Measurements from ENCODE around the gene BARHL1.

Gene BARHL1

DNA sequence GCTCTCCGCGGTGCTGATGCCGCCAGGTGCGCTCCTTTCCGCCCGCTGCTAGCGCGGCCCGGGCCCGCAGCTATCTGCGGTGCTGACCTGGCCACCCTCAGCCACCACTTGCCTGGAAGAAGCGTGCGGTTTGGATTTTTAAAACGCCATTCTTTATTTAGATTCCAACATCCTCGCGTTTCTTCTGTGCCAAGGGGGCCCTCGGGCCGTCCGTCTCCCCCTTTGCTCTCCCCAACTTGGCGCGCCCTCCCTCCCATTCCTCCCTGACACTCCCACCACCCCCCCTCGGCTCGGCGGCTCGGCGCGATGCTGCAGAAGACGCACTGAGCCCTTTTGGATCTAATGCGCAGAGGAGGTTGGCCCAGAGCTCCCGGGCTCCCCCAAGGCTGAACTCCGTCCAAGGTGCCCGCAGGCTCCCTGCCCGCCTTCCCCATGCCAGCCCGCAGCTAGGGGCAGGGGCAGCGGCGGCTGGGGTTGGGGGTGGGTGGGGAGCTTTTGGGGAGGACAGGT is at the start of gene BARHL1:
BARHL1 (plus strand) TSS at position 331 of the 510 bp plus-strand sequence. CDS start 192 bp downstream, outside the sequence.
- no peak for DNase-seq (ENCODE audit: low read depth in 3 of 3)

DNA sequence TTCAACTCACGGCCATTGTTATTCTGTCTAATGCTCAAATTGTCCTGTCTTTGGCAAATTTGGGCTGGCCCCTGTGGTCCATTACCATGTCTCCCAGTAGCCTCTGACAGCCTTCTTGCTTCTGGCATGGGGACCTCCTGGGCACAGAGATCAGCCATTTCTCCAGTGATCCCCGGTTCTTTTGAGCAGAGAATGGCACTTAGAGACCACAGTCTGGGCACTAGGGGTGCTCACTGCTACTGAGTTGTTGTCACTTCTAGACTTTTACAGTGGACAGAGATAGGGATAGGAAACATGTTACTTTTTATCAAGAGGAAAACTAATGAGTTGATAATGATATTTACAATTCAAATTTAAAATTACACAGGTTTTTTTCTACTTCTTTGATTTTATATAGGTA is 47.6 kb upstream of the BARHL1 start:
- no peak for DNase-seq (ENCODE audit: low read depth in 3 of 3)

DNA sequence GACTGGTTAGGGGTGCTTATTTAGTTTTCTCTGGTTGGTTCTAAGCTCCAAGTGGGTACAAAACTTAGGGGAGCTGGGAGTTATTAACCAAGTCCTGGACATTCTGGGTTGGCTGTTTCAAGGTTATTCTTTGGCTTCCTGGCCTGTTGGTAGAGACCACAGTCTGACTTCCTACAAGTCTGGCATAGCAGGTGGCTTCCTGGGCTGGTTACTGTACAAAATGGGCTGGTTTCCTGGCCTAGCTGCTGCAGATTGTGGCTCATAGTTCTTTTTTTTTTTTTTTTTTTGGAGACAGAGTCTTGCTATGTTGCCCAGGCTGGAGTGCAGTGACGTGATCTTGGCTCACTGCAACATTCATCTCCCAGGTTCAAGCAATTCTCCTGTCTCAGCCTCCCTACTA is 46.3 kb upstream of the BARHL1 start:
- DNase-seq (ENCODE audit: low read depth in 3 of 3), result no peak

DNA sequence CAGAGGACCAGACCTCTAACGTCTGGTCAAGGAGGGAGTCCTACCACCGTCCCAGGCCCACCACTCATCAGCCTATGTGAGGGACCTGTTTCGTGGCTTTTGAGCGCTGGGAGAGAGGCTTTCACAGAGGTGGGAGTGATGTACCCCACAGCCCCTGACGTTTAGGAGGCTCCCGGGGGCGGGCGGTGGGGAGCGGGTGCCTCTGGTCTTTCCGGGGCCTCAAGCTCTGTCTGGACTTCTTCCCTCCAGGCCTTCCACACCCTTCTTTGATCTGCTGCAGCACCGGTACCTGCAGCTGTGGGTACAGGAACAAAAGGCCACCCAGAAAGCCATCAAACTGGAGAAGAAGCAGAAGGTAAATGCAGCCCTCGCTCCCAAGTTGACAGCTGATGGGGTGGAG is 45.1 kb upstream of the BARHL1 start:
- no peak for DNase-seq (ENCODE audit: low read depth in 3 of 3)

DNA sequence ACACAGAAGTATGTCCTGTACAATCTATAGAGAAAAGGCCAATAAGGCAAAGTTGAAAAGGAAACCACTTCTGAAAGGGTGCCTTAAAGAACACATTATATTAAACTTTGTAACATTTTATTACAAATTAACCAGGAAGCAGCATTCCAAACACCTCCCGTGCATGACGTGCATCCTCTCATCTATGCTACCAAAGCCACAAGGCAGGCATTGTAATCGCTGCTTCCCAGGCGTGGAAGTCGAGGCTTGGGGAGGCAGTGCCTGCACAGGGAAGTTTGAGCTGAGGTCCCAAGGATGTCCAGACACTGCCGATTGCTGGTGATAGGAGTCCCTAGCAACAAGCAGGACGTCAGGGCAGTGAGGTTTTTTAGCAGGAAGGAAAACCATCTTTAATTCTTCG is 44.3 kb upstream of the BARHL1 start:
- DNase-seq (ENCODE audit: low read depth in 3 of 3), result no peak

DNA sequence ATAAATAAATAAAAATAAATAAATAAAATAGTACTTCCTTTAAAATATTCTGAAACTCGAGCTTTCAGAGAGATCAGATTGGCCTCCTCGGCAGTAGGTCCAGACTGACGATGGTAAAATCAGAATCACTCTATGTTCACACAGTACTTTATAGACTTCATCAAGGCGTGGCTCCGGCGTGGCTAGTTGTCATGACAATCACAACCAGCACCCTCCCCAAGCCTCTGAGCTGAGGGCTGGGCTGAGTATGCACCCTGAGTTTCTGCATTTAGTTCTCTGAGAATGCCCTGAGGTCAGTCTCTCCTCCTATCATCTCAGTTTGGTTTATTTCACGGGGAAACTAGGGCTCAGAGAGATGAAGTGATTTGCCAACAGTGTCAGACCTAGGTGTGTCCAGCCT is 43.3 kb upstream of the BARHL1 start:
- no peak for DNase-seq (ENCODE audit: low read depth in 3 of 3)

DNA sequence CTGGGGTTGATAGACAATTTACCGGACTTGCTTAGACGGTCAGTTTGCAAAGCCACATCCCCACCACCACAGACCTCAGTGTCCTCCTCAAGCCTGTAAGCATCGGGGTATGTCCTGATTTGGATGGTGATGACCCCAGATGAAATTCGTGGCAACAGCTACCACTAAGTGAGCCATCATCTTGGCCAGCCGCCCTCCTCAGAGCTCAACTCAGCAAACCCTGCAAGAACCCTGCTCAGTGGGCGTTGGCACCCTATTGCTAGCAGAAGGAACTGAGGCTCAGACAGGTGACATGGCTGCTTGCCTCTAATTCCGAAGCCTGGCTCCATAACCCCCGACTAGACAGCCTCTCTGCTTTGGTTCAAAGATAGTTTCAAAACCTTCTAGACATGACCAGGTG is 41.4 kb upstream of the BARHL1 start:
- DNase-seq (ENCODE audit: low read depth in 3 of 3), result no peak

DNA sequence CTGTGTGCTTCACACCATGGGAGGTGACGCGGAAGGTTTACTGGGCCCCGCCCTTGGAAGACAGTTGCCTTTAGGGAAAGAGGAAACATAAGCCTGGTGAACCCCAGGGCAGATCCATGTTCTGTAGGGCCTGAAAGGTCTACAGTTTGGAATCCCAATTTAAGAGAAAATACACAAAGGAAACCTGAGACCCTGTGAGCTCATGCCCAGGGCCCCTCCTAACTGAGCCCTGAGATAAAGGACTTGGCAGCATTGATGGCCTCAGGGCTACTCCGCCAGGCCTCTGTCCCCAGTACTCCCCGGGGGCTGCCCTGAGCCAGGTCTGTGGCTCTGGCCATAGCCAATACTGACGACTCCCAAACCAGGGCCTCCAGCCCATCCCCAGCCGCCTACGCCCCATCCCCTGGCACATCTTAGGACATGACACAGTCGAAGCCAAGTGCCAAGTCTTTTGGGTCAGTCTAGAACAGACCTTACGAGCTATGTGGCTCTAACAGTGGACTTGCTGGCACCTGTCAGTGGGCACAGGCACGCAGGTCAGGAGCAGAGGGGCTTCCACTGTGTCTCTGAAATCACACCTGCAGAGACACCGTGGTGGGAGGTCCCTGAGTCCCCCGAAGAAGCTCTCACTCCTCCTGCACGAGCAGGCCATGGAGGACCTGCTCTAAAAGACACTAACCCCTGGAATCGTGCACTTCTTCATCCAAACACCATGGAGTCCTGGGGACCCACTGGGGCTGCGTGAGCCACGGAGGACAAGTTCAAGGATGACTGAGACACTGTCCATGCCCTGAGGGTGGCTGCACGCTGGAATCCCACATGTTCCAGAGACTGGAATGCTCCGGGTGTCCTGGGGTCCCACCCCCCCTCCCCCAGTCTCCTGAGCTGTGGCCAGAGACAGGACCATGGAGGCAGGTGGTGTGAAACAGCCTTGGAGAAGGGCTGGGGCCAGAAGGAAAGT is 40.3 kb upstream of the BARHL1 start:
- no peak for DNase-seq (ENCODE audit: low read depth in 3 of 3)

DNA sequence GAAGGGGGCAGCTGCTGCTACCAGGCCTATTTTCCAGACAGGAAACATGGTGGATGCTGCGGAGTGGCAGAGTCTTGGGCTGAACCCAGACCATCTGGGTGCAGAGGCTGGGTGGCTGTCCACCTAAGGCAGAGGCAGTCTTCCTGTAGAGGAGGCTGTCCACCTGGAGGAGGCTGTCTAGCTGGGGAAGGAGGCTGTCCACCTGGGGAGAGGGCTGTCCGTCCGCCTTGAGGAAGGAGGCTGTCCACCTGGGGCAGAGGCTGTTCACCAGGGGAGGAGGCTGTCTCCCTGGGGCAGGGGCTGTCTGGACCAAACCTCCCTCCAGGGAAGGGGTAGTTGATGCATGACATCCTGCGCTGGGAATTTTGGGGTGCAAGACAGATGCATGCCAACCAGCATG is 39.2 kb upstream of the BARHL1 start:
- no peak for DNase-seq (ENCODE audit: low read depth in 3 of 3)

DNA sequence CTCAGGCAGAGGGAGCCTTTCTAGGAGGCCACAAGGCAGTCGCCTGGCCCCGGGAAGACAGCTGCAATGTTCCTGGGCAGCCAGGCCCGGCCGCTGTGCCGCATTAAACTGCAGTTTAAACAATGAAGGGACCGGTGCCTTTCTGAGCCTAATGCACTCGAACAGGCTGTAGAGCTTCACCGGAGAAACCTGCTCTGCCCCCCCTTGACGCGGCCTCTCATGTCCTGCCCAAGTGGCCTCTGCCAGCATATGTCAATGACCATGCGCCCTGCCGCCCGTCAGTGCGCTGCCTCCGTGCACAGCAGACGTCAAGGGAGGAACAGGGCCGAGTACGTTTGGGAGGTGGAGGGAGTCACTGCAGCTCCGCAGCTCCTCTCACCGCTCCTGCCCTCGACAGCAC is 38.4 kb upstream of the BARHL1 start:
- no peak for DNase-seq (ENCODE audit: low read depth in 3 of 3)

DNA sequence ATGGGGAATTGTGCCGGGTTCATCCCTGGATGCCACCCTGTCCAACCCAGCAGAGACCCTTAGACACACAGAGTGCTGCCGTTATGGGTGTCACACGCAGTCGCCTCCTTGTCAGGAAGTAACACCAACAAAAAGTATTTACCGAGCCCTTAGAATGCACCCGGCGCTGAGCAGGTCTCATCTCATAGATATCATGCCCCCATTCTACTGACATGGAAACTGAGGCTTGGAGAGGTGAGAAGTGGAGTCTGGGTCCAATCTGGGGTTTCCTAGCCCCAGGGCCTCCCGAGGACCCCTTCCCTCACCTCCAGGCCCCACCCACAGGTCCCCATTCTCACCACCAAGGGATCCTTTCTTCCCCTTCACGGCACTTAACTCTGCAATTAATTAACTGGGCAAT is 36.8 kb upstream of the BARHL1 start:
- DNase-seq (ENCODE audit: low read depth in 3 of 3), result no peak

DNA sequence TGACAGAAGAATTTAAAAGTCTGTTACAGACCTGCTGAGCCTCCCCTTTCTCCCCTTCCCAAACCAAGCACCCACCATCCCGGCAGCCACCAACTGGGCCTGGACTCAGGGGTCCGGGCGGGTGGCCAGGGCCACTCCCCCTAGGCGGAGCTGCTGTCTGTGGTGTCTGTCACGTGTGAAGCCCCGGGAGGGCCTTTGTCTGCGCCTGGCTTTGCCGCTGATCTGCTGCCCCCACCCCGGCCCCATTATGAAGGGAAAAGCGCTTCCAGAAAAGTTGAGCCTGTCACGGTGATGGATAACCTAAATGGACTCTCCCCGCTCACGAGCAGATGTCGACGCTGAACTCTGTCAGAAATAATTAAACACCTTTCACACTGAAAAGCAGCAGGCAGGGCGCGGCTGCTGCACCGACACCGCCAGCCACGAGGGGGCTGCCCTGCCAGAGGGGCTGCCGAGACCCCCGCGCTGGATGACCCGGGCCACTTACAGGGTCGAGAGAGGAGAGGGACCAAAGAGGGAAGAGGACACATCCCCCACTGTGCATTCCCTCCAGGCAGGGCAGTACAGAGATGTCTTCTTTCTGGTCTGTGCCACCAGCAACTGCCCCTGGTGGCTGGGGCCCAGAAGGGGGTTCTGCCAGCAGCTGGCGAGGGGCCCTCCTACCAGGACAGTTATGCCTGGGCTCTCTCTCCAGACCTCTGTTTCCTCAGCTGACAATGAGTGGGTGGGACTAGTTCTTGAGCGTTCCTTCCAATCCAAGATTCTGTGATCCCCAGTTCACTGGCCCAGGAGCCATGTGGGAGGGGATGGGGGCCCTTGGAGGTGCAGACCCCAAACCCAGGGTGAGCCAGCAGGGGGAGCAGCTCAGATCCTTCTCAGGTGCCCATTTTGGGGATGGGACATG is 36.0 kb upstream of the BARHL1 start:
- DNase-seq (ENCODE audit: low read depth in 3 of 3), result no peak

DNA sequence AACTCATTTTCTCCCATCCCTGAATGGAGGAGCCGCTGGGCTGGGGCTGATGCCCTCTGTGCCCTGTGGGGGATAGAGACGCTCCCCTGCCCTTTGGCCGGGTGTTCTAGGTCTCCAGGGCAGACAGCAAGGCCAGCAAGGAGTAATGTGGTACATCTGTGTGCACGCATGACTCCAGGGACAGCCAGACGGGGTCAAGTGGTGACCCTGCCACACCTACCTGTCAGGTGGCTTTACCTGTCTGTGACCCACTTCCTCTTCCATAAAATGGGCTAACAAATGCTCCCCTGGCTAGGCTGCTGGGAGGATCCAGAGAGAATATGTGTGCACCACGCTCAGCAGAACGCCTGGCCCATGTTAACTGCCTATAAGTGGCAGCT is 35.4 kb upstream of the BARHL1 start:
- DNase-seq (ENCODE audit: low read depth in 3 of 3), result no peak

DNA sequence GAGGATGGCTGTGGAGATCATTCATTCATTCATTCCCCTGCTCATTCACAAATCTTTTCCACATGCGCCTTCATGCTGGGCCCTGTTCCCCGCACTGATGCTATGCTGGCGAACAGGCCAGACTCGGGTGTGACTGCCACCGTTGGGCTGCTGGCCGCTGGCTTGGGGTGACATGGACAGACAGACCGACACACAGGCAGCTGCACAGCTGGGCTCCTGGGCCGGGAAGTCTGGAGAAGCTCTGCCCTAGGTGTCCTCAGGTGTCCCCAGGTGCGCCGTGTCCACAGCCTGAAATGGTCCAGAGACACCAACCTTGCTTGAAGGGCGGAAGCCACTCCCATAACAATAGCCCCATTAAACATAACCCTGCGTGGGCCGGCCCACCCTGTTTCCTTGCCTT is 35.0 kb upstream of the BARHL1 start:
- DNase-seq (ENCODE audit: low read depth in 3 of 3), result no peak

DNA sequence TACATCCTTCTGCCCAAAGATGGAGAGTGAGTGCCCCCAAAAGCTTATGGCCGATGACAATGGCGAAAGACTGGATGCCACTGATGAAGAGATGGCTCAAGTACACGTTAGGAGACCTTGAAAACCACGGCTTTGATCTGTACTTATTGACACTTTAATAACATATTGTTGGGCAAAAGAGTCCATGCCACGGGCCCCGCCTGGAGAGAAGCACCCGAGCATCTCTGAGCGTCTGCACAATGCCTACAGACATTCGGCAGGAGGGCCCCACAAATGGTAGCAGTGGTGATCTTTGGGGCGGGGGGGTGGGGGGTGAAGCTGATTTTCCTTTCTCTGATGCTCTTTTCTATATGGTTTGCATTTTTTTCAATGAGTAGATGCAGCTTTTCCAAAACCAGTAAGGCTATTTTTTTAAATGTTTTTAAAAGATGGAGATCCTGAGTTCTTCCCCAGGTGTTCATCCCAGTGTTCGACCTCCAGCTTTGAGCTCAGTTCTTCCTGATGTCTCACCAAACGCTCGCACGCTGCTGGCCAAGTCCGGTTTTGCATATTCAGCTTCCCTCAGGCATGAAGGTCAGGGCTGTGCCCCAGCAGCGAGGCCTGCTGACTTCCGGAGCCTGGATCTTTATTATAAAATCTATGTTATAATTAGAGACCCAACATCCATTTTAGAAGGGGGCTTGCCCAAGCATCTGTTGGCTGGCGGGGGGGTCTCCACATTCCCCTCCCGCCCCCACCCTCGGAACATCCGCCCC is 34.3 kb upstream of the BARHL1 start:
- no peak for DNase-seq (ENCODE audit: low read depth in 3 of 3)

DNA sequence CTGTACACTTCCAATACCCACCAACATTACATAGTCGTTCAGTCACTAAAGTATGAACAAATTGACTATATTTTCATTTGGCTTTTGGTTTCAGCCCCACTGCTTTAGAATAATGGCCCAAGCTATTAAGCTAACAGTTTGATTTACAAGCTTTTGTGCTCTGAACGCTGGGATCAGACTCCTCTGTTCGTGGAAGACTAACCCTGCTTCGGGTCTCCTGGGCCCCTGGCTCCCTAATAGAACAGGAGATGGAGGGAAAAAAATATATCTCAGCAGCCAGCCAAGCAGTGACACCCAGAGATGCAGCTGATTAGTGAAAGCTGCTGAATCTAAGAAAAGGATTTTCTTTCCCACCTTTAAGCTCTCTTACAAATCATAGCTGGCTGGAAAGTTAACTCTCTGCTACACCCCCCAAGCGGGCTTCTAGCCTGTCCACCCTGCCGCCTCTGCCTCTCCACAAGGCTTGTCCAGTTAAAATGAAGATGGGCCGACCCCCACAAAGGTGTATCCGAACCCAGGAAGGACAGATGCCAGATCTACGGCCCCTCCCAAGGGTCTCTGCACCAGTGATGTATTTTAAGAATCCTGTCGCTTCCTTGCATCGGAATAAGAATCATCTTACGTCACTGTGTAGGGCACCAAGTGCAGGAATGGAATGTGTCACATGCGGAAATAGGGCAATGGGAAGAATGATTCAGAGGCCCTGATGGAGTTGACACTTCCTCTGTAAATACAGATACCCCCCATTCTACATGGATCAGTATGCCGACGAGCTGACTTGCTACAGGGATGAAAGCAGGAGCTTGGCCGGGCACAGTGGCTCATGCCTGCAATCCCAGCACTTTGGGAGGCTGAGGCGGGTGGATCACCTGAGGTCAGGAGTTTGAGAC is 33.4 kb upstream of the BARHL1 start:
- DNase-seq (ENCODE audit: low read depth in 3 of 3), result no peak

DNA sequence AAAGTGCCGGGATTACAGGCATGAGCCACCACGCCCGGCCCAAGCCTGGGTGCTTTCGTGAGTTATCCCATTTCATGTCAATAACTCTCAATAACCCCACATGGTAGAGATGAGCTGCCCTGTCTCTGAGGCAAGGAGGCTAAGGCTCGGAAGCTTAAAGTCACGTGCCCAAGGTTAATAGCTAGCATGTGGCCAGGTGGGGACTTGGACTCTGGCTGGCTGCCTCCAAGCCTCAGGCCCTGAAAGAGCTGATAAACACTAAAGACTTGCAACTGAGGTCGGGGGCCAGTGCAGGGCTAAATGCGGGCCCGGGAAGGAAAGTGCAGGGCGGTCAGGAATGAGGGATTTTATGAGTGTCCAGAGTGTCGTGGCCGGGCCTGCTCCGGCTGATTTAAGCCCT is 30.9 kb upstream of the BARHL1 start:
- no peak for DNase-seq (ENCODE audit: low read depth in 3 of 3)

DNA sequence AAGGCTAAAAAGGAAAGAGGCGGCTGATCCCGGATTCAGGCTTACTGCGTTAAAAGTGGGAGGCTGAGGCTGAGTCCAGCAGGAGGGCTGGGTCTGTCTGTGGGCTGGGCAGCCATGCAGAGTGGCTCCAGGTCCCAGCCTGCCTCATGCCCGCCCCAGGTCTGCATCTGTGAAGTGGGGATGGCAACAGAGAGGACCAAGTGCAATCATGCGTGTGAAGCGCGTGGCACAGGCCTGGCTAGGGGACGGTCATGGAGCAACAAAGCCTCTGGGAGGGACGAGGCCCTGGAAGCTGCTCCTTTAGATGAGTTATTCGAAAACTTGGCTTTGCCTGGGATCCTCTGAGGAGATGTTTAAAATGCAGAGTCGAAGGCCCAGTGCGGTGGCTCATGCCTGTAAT is 30.4 kb upstream of the BARHL1 start:
- no peak for DNase-seq (ENCODE audit: low read depth in 3 of 3)

DNA sequence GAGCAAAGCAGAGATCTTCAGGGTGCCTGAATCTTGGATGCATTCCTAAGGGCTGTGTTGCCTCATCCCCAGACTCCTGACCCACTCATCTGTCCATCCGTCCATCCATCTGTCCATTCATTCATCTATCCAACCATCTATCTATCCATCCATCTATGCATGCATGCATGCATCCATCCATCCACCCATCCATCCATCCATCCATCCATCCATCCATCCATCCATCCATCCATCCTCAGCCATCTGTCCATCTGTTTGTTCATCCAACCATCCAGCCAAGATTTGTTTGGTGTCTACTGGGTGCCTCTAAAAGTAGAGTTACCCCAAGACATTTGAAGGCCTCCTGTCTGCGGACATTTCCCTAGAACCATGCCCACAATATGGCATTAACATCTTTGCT is 27.7 kb upstream of the BARHL1 start:
- no peak for DNase-seq (ENCODE audit: low read depth in 3 of 3)

DNA sequence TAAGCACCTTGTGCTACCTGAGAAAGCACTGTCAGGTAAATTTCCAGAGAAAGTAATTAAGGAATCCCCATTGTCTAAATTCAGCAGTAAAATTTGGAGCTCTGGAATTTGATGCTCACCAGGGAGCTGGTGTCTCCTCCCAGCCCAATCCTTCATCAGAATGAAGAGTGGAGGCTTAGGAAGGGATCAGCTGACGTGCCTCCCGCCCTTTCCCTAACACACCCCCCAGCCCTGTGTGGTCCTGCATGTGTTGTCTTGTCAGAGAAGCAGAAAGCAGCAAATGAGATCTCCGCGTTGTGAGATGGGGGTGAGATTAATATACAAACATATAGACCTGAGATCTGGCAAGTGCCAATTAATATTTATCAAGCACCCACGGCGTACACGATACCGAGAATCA is 26.9 kb upstream of the BARHL1 start:
- DNase-seq (ENCODE audit: low read depth in 3 of 3), result no peak

DNA sequence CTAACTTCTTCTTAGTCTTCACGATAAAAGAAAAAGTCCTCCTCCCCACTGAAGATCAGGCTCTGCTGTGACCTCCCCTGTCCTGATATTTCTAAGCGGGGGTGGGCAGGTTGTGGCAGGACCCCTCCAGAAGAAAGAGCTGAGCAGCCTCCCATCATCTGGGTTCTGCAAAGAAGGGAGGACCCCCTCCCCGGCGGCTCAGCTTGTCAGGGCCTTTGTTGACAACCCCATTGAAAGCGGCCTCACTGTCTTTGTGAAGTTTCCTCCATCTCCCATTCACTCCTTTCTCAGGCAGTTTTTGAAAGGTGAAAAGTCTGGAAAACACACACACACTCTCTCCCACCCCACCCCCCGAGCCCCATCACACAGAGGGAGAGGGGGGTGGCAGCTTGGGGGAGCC is 26.2 kb upstream of the BARHL1 start:
- DNase-seq (ENCODE audit: low read depth in 3 of 3), result no peak
